HepG2 (cell line): ENCODE measurements around the gene DAZAP1.

Experiments
- CBX2 ChIP-seq, 2 experiments: fragments of 200-600 bp in 1 of 2; sonication (generic); formaldehyde crosslinking in 1 of 2; IDR thresholded peaks; 2 replicates each; pipeline versions ENCODE4 v1.7.0 to v1.8.1; 2018 to 2022; ENCODE audit warnings: low read depth in 2 of 2, low read length in 1 of 2, mild to moderate bottlenecking in 1 of 2, missing genetic modification reagents in 1 of 2
- EP300 ChIP-seq, 3 experiments: sonication (generic) in 1 of 3; formaldehyde crosslinking in 1 of 3; IDR thresholded peaks; 2 replicates each; pipeline versions ENCODE4 v1.5.1 to v1.6.1; 2011 to 2020; ENCODE audit warnings: low read depth in 2 of 3, low read length in 2 of 3, borderline replicate concordance in 1 of 3, improper control_type of control experiment in 1 of 3, mild to moderate bottlenecking in 1 of 3, missing genetic modification reagents in 1 of 3, moderate library complexity in 1 of 3
- EZH2 ChIP-seq: conservative IDR thresholded peaks from 2 replicates; pipeline ENCODE4 v1.6.1; 2012; ENCODE audit warnings: mild to moderate bottlenecking, low read depth, low read length, moderate library complexity
- MAFK ChIP-seq, 2 experiments: IDR thresholded peaks in 1 of 2; conservative IDR thresholded peaks in 1 of 2; 2 replicates each; pipeline ENCODE4 v1.6.1; 2011; ENCODE audit warnings: improper control_type of control experiment in 2 of 2, low read length in 2 of 2
- NPAS2 ChIP-seq: sonication (generic); formaldehyde crosslinking; IDR thresholded peaks from 2 replicates; pipeline ENCODE4 v1.8.0; 2022; ENCODE audit warnings: mild to moderate bottlenecking, missing genetic modification reagents, borderline replicate concordance
- RXRA ChIP-seq: sonication (generic); formaldehyde crosslinking; IDR thresholded peaks from 2 replicates; pipeline ENCODE4 v1.5.1; 2020; ENCODE audit warnings: missing genetic modification reagents
- STAG1 ChIP-seq: sonication (generic); formaldehyde crosslinking; IDR thresholded peaks from 2 replicates; pipeline ENCODE4 v1.4.0; 2020; ENCODE audit warnings: missing genetic modification reagents
- TEAD2 ChIP-seq: sonication (generic); formaldehyde crosslinking; IDR thresholded peaks from 2 replicates; pipeline ENCODE4 v1.9.0; 2021; ENCODE audit warnings: missing genetic modification reagents
- ZNF230 ChIP-seq: sonication (generic); formaldehyde crosslinking; IDR thresholded peaks from 2 replicates; pipeline ENCODE4 v1.4.0; 2020; ENCODE audit warnings: mild to moderate bottlenecking, missing genetic modification reagents
- ZNF232 ChIP-seq: sonication (generic); formaldehyde crosslinking; IDR thresholded peaks from 2 replicates; pipeline ENCODE4 v1.4.0; 2020; ENCODE audit warnings: missing genetic modification reagents, borderline replicate concordance
- ZNF674 ChIP-seq: sonication (generic); formaldehyde crosslinking; IDR thresholded peaks from 2 replicates; pipeline ENCODE4 v1.5.0; 2020; ENCODE audit warnings: low read depth, mild to moderate bottlenecking, missing genetic modification reagents
- TF ChIP-seq, protein P1 (sequence below): sonication (generic); formaldehyde crosslinking; IDR thresholded peaks from 2 replicates; pipeline ENCODE4 v1.4.0; 2020; ENCODE audit warnings: missing genetic modification reagents

DNA sequence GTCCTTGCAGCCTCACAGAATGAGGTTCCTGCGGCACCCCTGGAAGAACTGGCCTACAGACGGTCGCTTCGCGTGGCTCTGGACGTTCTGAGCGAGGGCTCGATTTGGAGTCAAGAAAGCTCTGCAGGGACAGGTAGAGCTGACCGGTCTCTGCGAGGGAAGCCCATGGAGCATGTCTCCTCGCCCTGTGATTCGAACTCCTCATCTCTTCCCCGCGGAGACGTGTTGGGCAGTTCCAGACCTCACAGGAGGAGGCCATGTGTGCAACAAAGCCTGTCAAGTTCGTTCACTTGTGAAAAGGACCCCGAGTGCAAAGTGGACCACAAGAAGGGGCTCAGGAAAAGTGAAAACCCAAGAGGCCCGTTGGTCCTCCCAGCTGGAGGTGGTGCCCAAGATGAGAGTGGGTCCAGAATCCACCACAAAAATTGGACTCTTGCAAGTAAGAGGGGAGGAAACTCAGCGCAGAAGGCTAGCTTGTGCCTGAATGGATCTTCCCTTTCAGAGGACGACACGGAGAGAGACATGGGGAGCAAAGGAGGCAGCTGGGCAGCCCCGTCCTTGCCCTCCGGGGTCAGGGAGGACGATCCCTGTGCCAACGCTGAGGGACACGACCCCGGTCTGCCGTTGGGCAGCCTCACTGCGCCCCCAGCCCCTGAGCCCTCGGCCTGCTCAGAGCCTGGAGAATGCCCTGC lies 47.1 kb upstream of the DAZAP1 start:
- TF ChIP-seq STAG1 (no peak), NPAS2 (CRISPR knock-in tag) (no peak), ZNF232 (CRISPR knock-in tag) (no peak), MAFK (conservative IDR thresholded peaks at IDR 0.05 in 1 of 2, IDR thresholded peaks at IDR 0.05 in 1 of 2; ENCODE audit: low read length in 2 of 2) (no peak), EZH2 (no peak), ZNF230 (CRISPR knock-in tag) (no peak), CBX2 (IDR thresholded peaks at IDR 0.05; ENCODE audit: low read depth, low read length) (no peak), CBX2 (CRISPR knock-in tag; IDR thresholded peaks at IDR 0.05; ENCODE audit: low read depth) (no peak), ZNF674 (CRISPR knock-in tag) (no peak), EP300 (IDR thresholded peaks at IDR 0.05; ENCODE audit: low read depth in 2 of 2, low read length in 2 of 2) (no peak), EP300 (CRISPR knock-in tag; IDR thresholded peaks at IDR 0.05; ENCODE audit: borderline replicate concordance) (no peak), RXRA (CRISPR knock-in tag) (no peak), TEAD2 (CRISPR knock-in tag) (no peak)
- TF ChIP-seq, protein P1, sequence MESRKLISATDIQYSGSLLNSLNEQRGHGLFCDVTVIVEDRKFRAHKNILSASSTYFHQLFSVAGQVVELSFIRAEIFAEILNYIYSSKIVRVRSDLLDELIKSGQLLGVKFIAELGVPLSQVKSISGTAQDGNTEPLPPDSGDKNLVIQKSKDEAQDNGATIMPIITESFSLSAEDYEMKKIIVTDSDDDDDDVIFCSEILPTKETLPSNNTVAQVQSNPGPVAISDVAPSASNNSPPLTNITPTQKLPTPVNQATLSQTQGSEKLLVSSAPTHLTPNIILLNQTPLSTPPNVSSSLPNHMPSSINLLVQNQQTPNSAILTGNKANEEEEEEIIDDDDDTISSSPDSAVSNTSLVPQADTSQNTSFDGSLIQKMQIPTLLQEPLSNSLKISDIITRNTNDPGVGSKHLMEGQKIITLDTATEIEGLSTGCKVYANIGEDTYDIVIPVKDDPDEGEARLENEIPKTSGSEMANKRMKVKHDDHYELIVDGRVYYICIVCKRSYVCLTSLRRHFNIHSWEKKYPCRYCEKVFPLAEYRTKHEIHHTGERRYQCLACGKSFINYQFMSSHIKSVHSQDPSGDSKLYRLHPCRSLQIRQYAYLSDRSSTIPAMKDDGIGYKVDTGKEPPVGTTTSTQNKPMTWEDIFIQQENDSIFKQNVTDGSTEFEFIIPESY (CRISPR knock-in tag): no peak
